ENCODE data around the gene PTPRN2.

GRCh38 chr7:157996359-157997079 is 591.1 kb downstream of the PTPRN2 start:
- no peak for TF ChIP-seq POLR2A (IDR thresholded peaks at IDR 0.05)
- TF ChIP-seq CTCF (IDR thresholded peaks at IDR 0.05): no peak
